ENCODE results near the gene RLF. TPM values are rescaled to one million over a fixed set of nuclear protein-coding genes. Genes with fewer than 3 reads are reported as not detected.

The RLF gene
- total RNA-seq, 1 experiment from 2014 or later = 15.5 TPM

DNA sequence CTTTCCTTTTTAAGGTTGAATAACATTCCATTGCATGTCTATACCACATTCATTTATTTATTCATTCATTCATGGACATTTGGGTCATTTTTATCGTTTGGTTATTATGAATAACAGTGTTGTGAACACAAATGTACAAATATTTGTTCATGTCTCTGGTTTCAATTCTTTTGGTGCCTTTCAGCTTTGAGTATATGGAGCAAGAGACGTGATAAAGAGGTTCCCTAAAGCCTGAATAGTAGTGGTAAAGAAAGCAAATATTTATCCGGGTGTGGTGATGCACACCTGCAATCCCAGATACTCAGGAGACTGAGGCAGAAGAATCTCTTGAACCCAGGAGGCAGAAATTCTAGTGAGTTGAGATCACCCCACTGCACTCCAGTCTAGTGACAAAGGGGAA is 5.3 kb upstream of the RLF start:
- H3K9me2 ChIP-seq (ENCODE audit: insufficient read depth) = no peaks in the 10 kb centered on the region
- H3K4me3 ChIP-seq = 0 out of 2 replicates have a peak overlapping the region, but pooled peaks have one; percentile 12
- H3K27me3 ChIP-seq (ENCODE audit: insufficient read depth, low read depth) = no peaks in the 10 kb centered on the region
- no peak for TF ChIP-seq EZH2 (IDR thresholded peaks at IDR 0.05; ENCODE audit: low read depth)
- TF ChIP-seq, protein P1, sequence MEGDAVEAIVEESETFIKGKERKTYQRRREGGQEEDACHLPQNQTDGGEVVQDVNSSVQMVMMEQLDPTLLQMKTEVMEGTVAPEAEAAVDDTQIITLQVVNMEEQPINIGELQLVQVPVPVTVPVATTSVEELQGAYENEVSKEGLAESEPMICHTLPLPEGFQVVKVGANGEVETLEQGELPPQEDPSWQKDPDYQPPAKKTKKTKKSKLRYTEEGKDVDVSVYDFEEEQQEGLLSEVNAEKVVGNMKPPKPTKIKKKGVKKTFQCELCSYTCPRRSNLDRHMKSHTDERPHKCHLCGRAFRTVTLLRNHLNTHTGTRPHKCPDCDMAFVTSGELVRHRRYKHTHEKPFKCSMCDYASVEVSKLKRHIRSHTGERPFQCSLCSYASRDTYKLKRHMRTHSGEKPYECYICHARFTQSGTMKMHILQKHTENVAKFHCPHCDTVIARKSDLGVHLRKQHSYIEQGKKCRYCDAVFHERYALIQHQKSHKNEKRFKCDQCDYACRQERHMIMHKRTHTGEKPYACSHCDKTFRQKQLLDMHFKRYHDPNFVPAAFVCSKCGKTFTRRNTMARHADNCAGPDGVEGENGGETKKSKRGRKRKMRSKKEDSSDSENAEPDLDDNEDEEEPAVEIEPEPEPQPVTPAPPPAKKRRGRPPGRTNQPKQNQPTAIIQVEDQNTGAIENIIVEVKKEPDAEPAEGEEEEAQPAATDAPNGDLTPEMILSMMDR (conservative IDR thresholded peaks at IDR 0.05) = no peak
- H3K9me3 ChIP-seq (ENCODE audit: insufficient read depth, low read depth) = no peaks in the 10 kb centered on the region
- H3K79me2 ChIP-seq (ENCODE audit: low read depth) = 0 out of 2 replicates have a peak, but pooled peaks cover 3% of the 10 kb centered on the region
- peak overlapping the region; percentile 42 for H3K4me2 ChIP-seq
- DNase-seq = peak in 1 of 2 experiments; percentile 90
- no peaks in the 10 kb centered on the region for H3K36me3 ChIP-seq (ENCODE audit: low read depth)
- H4K20me1 ChIP-seq (ENCODE audit: insufficient read depth) = no peaks in the 10 kb centered on the region
- BruUV-seq (replicated peaks) = no TSS peak
- H2AFZ ChIP-seq = peak overlapping the region; percentile 39; the same call in 1 of the 2 replicates
- H3F3A ChIP-seq (ENCODE audit: insufficient read depth, low read depth) = peaks cover 15% of the 10 kb centered on the region
- POLR2A ChIA-PET (ENCODE audit: unreplicated experiment) = interaction anchor here (0.6 kb wide), 1 partner anchor 218 kb away, joined by 3 read pairs; the partner anchor contains the start of gene SMAP2
- CTCF ChIA-PET = interaction anchor here (0.6 to 0.7 kb wide), 2 partner anchors 16 to 181 kb away, joined by 3 to 4 read pairs; no protein-coding TSS in a partner anchor
- H3K27ac ChIP-seq = peak overlapping the region; percentile 50
- intact Hi-C loops (cut with micrococcal nuclease; ENCODE audit: unreplicated experiment) = no loop called here
- peaks cover 32% of the 10 kb centered on the region for H3K4me1 ChIP-seq (replicated peaks; ENCODE audit: insufficient read depth)

- Histone ChIP-seq H3K36me3 (ENCODE audit: low read depth) (no peaks in the 10 kb centered on the region), H3K4me3 (peak overlapping the region; percentile 98), H4K20me1 (ENCODE audit: insufficient read depth) (peaks cover 40% of the 10 kb centered on the region), H3K4me2 (peak overlapping the region; percentile 82), H3K9me3 (ENCODE audit: insufficient read depth, low read depth) (no peaks in the 10 kb centered on the region), H3K27ac (peak overlapping the region; percentile 58), H3K79me2 (ENCODE audit: low read depth) (peaks cover 50% of the 10 kb centered on the region), H3K9me2 (ENCODE audit: insufficient read depth) (no peaks in the 10 kb centered on the region), H3K27me3 (ENCODE audit: insufficient read depth, low read depth) (no peaks in the 10 kb centered on the region), H3F3A (ENCODE audit: insufficient read depth, low read depth) (peaks cover 9% of the 10 kb centered on the region), H3K4me1 (replicated peaks; ENCODE audit: insufficient read depth) (peaks cover 47% of the 10 kb centered on the region), H2AFZ (peak overlapping the region; percentile 98)
- intact Hi-C loops (cut with micrococcal nuclease; ENCODE audit: unreplicated experiment) = loop anchor here (1.0 kb wide), 2 partner anchors 98 to 152 kb away; partner anchors contain the start of gene ZMPSTE24
- ChIA-PET CTCF (interaction anchor here (0.6 to 1.5 kb wide), 2 partner anchors 17 to 268 kb away, joined by 5 to 9 read pairs; no protein-coding TSS in a partner anchor), POLR2A (ENCODE audit: unreplicated experiment) (no interaction called here)
- DNase-seq = no peak
- TF ChIP-seq, protein P1 (conservative IDR thresholded peaks at IDR 0.05) = no peak
- TF ChIP-seq EZH2 (IDR thresholded peaks at IDR 0.05; ENCODE audit: low read depth) = no peak
- TSS peak; percentile 99 for BruUV-seq (replicated peaks)
Observed at GRCh38 chr1:40160806-40161124, 422 bp upstream of the RLF start.

DNA sequence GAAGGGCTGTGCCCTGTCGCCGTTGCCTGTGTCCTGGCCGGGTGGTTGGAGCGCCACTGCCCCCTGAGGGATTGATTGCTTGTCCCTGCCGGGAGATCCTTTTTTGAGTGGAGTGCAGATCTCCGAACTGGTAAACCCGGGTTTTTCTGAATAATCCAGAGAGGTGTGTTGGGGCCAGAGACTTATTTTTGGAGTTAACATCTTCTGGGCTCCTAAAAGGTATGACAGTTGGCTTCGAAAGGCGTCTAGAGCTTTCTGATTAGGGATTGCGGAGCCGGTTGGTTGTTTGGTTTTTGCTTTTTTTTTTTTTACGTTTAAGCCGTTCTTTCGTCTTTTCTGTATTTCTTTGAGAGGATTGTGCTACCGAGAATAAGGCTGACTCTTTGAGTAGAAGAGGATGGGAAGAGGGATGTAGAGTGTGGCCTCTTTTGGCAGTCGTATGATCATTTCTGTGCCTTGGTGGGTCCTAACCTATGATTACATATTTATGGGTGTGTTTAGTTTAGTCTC is 756 bp downstream of the RLF start:
- peak overlapping the region; percentile 98 for H2AFZ ChIP-seq
- H3K9me2 ChIP-seq (ENCODE audit: insufficient read depth) = no peaks in the 10 kb centered on the region
- ChIA-PET POLR2A (ENCODE audit: unreplicated experiment) (interaction anchor here (0.5 to 0.6 kb wide), 3 partner anchors 21 to 67 kb away, joined by 4 to 8 read pairs (median 7); no protein-coding TSS in a partner anchor), CTCF (interaction anchor here (0.7 to 1.5 kb wide), 6 partner anchors 8 to 173 kb away, joined by 3 to 9 read pairs (median 4); no protein-coding TSS in a partner anchor)
- no peaks in the 10 kb centered on the region for H3K27me3 ChIP-seq (ENCODE audit: insufficient read depth, low read depth)
- peak overlapping the region; percentile 94 for H3K4me2 ChIP-seq
- TF ChIP-seq EZH2 (IDR thresholded peaks at IDR 0.05; ENCODE audit: low read depth) = no peak
- TF ChIP-seq, protein P1 (conservative IDR thresholded peaks at IDR 0.05) = no peak
- peaks cover 61% of the 10 kb centered on the region for H3K79me2 ChIP-seq (ENCODE audit: low read depth)
- peaks cover 49% of the 10 kb centered on the region for H4K20me1 ChIP-seq (ENCODE audit: insufficient read depth)
- DNase-seq = no peak
- no peaks in the 10 kb centered on the region for H3K9me3 ChIP-seq (ENCODE audit: insufficient read depth, low read depth)
- intact Hi-C loops (cut with micrococcal nuclease; ENCODE audit: unreplicated experiment) = loop anchor here (1.0 kb wide), 2 partner anchors 96 to 150 kb away; partner anchors contain the start of gene ZMPSTE24
- H3K4me3 ChIP-seq = peak overlapping the region; percentile 98
- H3K27ac ChIP-seq = peak overlapping the region; percentile 63
- no peaks in the 10 kb centered on the region for H3K36me3 ChIP-seq (ENCODE audit: low read depth)
- no peaks in the 10 kb centered on the region; the same call in 1 of the 2 replicates for H3F3A ChIP-seq (ENCODE audit: insufficient read depth, low read depth)
- H3K4me1 ChIP-seq (replicated peaks; ENCODE audit: insufficient read depth) = peaks cover 37% of the 10 kb centered on the region
- BruUV-seq (replicated peaks) = no TSS peak

Measured in PC-9 (cell line).